Stimulated activated naive CD8-positive, alpha-beta T cell treated with anti-CD3 and anti-CD28 coated beads, Interleukin-15, amount 100 ng/mL, for 72 hours (primary cell): Measurements from ENCODE around the gene SMOC1.

Experiments used
- ATAC-seq: fragments of 150-1000 bp; cut with Tn5 transposase; 2 replicates; pipeline ENCODE4 v1.10.0; 2021; ENCODE audit warnings: mild to moderate bottlenecking, moderate library complexity
- DNase-seq, 2 donors: peaks; one replicate each; pipeline ENCODE4 v3.0.0; 2021 to 2022
- H3K27ac Mint-ChIP-seq, 2 donors: one replicate each; pipeline ENCODE4 v1.8.0; 2022; ENCODE audit warnings: mild to moderate bottlenecking in 2 of 2, mixed read lengths in 2 of 2, moderate library complexity in 2 of 2
- H3K27me3 Mint-ChIP-seq: one replicate; pipeline ENCODE4 v1.8.0; 2022; ENCODE audit warnings: mixed read lengths
- H3K4me1 Mint-ChIP-seq: one replicate; pipeline ENCODE4 v1.8.0; 2022; ENCODE audit warnings: mild to moderate bottlenecking, mixed read lengths
- H3K4me3 Mint-ChIP-seq, 2 donors: one replicate each; pipeline ENCODE4 v1.8.0; 2022; ENCODE audit warnings: mild to moderate bottlenecking in 2 of 2, mixed read lengths in 2 of 2, moderate library complexity in 1 of 2
- H3K9me3 Mint-ChIP-seq, 2 donors: one replicate each; pipeline ENCODE4 v1.8.0; 2022; ENCODE audit warnings: mixed read lengths in 2 of 2

Gene SMOC1

DNA sequence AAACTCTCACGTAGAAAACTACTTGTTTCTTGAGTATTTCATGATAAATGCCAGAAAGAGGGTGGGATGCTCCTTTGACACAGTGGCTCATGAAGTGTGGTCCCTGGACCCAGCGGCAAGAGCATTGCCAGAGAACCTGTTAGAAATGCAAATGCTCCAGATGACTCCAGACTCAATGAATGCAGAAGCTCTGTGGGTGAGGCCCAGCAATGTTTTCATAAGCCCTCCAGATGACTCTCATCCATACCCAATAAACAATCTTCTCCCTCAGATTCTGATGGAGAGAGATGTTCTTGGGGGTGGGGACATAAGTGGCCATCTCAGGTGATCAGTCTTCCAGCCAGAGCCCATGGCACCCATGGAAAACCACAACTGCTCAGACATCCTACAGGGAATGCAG lies 88.9 kb downstream of the SMOC1 start:
- Mint-ChIP-seq H3K27me3 (no peaks in the 10 kb centered on the region), H3K4me3 (no peak overlapping the region), H3K4me1 (no peaks in the 10 kb centered on the region), H3K27ac (no peak overlapping the region), H3K9me3 (no peaks in the 10 kb centered on the region)
- ATAC-seq (no peak), DNase-seq (no peak)

DNA sequence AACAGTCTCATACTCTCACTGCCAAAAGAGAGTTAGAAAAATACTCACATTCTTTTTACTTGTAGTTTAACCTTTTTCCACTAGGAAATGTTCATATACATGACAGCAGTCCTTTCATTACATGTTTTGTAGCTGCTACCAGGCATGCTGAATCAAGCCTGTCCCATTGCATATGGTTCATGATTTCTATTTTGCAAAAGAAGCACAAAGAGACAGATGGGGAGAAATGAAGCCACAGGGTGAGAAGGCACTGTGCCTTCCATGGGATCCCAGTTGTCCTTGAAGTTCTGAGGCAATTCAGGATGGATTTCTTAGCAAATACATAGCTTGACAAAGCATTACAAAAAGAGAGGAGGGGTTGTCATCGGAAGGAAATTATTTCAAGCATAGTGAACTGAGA lies 89.5 kb downstream of the SMOC1 start:
- H3K4me1 Mint-ChIP-seq = no peaks in the 10 kb centered on the region
- peaks cover 1% of the 10 kb centered on the region for H3K27me3 Mint-ChIP-seq
- no peak overlapping the region for H3K27ac Mint-ChIP-seq
- ATAC-seq (no peak), DNase-seq (no peak)
- no peak overlapping the region for H3K4me3 Mint-ChIP-seq
- H3K9me3 Mint-ChIP-seq = no peaks in the 10 kb centered on the region

DNA sequence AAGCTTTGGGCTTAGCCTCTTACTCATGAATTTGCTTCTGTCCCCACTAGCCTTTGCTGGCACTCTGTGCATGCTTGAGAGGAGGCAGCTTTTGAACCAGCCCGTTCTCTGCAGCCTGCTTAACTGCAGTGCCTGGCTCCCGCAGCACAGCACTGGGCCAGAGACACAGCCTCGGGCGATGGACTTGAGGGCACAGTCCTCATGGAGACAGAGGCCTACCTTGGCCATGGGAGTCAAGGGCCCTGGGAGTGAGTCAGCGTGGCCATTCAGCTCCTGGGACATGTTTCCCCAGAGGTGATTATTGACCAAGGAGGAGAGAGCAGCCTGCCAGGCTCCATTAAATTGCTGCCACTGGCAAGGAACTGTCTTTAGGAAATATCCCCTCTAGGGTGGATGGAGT lies 93.5 kb downstream of the SMOC1 start:
- no peak overlapping the region for H3K27ac Mint-ChIP-seq
- H3K9me3 Mint-ChIP-seq = no peaks in the 10 kb centered on the region

DNA sequence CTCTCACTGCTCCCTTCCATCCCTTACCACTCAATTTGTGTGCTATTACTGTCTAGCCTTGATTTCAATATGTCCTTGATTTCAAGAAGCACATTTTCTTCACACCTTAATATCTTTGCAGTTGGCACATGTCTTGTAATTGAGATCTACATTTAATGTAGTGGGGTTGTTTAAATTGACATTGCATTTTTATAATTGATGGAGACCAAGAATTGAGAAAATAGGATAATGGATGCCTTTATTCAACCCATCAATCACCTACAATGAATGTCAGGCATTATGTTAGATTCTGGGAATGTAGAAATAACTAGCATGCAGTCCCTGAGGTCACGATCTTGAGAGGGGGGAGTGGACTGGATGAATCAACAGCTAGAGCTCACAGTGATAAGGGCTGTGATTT lies 94.6 kb downstream of the SMOC1 start:
- no peak for DNase-seq
- no peak overlapping the region for H3K4me3 Mint-ChIP-seq
- peak overlapping the region in 1 of 2 donors; percentile 60 for H3K27ac Mint-ChIP-seq
- H3K9me3 Mint-ChIP-seq = no peaks in the 10 kb centered on the region
- H3K4me1 Mint-ChIP-seq = no peaks in the 10 kb centered on the region
- H3K27me3 Mint-ChIP-seq = peaks cover 26% of the 10 kb centered on the region
- ATAC-seq = no peak

More for the DNA sequence above, 93.5 kb downstream of the SMOC1 start:
- Mint-ChIP-seq H3K4me3 (no peak overlapping the region), H3K27me3 (peaks cover 26% of the 10 kb centered on the region), H3K4me1 (no peaks in the 10 kb centered on the region)
- no peak for DNase-seq
- ATAC-seq = no peak

GRCh38 chr14:69979882-69980281 lies 100.7 kb downstream of the SMOC1 start:
- Mint-ChIP-seq H3K4me1 (no peaks in the 10 kb centered on the region), H3K27ac (no peak overlapping the region), H3K4me3 (no peak overlapping the region), H3K27me3 (peaks cover 44% of the 10 kb centered on the region), H3K9me3 (no peaks in the 10 kb centered on the region)
- DNase-seq (no peak), ATAC-seq (no peak)

DNA sequence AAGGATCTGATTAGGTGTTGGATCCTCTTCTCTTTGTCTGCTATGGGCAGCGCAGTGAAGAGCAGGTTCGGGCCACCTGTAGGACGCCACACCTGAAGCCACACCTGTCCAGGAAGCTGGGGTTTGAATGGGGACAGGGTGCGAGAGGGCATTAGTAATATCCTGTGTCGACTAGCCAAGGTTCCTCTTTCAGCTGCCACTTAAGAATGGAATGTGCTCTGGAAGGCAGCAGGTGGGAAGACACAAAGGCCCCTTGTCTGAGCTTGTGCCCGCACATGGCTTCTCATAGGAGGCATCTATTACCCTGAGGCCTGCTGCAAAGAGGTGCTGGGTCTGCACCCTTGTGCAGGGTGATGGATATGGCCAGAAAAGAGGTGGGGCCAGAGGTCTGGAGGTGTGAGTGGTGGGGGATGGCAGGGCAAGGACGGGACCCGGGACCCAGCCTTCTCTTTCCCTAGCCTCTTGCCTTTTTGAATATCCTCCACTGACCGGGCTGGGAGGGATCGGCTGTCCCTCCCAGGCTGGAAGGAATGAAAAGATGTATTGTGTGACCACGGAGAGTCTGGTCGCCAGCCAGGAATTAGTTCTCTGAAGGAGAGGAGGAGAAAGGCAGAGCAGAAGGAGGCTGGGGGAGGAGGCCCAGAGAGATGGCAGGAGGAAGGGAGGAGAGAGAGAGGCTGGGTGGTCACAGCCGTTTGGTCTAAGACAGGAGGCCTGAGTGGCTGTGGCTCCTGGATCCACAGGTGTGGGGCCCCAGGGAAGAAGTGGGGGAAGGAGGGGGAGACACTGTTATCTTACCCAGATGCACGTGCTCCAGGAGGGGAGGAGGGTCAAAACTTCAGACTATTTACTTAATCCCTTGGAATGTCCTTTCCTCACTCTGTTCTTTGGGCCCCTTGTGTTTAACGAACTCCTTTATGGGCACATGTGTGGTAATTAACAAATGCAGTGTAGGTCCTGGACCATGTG lies 101.5 kb downstream of the SMOC1 start:
- no peaks in the 10 kb centered on the region for H3K4me1 Mint-ChIP-seq
- H3K4me3 Mint-ChIP-seq = no peak overlapping the region
- no peak for ATAC-seq
- peaks cover 38% of the 10 kb centered on the region for H3K27me3 Mint-ChIP-seq
- H3K9me3 Mint-ChIP-seq = no peaks in the 10 kb centered on the region
- no peak overlapping the region for H3K27ac Mint-ChIP-seq
- no peak for DNase-seq

GRCh38 chr14:69982220-69982839 lies 103.1 kb downstream of the SMOC1 start:
- ATAC-seq (no peak), DNase-seq (no peak)
- no peaks in the 10 kb centered on the region for H3K4me1 Mint-ChIP-seq
- no peaks in the 10 kb centered on the region for H3K9me3 Mint-ChIP-seq
- H3K27me3 Mint-ChIP-seq = peaks cover 35% of the 10 kb centered on the region
- no peak overlapping the region for H3K27ac Mint-ChIP-seq
- H3K4me3 Mint-ChIP-seq = no peak overlapping the region

DNA sequence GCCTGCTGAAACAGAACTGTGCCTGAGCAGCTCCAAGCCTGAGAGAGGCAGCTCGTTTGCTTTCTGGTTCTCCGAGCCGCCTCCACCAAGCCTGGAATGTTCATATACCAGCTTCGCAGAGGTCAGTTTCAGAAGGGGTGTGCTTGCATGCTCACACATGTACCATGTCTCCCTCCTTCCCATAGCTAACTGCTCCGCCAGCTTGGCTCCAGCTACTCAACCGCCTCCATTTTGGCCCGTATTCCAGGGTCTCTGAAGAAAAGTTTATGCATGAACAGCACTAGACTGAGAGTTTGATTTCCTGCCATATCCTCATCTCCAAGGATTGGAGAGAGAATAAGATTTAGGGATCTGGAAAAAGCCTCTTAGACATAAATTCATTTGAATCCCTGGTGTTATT lies 103.7 kb downstream of the SMOC1 start:
- peaks cover 35% of the 10 kb centered on the region for H3K27me3 Mint-ChIP-seq

DNA sequence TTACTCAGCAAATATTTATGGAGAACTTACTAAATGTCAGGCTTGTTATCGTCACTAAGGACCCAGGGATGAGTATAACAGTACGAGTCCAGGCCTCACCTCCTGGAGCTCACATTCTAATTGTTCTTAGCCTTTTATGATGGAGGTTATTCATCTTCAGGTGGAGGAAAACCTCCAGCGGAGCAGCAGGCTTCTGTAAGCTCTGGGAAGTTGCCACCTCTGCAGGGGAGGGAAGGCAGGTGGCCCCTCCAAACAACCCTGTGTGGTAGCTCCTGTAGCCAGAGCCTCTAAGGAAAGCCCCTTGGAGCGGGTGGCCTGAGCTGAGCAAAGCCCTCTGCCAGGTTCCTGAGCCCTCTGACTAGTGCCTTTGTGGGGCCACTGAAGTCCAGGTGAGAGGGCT lies 104.1 kb downstream of the SMOC1 start:
- no peaks in the 10 kb centered on the region for H3K4me1 Mint-ChIP-seq
- H3K27me3 Mint-ChIP-seq = peaks cover 35% of the 10 kb centered on the region
- no peaks in the 10 kb centered on the region for H3K9me3 Mint-ChIP-seq
- no peak overlapping the region for H3K4me3 Mint-ChIP-seq
- no peak overlapping the region for H3K27ac Mint-ChIP-seq
- DNase-seq (no peak), ATAC-seq (no peak)

More for the DNA sequence above, 103.7 kb downstream of the SMOC1 start:
- DNase-seq (no peak), ATAC-seq (no peak)
- Mint-ChIP-seq H3K4me3 (no peak overlapping the region), H3K27ac (no peak overlapping the region), H3K9me3 (no peaks in the 10 kb centered on the region), H3K4me1 (no peaks in the 10 kb centered on the region)

DNA sequence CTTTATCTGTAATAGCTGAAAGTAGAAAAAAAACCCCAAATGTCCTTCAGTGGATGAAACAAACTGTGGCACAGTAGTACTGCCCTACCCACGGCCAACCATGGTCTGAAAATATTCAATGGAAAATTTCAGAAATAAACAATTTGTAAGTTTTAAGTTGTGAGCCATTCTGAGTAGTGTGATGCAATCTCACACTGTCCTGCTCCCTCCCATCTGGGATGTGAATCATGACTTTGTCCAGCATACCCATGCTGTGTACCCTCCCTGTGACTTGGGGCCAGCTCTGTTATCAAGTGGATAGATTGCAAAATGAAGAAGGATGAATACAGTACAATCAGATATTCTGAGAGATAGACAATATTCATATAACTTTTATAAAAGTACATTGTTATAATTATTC lies 106.2 kb downstream of the SMOC1 start:
- Mint-ChIP-seq H3K27ac (no peak overlapping the region), H3K9me3 (no peaks in the 10 kb centered on the region), H3K4me1 (no peaks in the 10 kb centered on the region), H3K4me3 (no peak overlapping the region), H3K27me3 (peaks cover 41% of the 10 kb centered on the region)
- ATAC-seq = no peak
- DNase-seq = no peak

- H3K27me3 Mint-ChIP-seq = peaks cover 37% of the 10 kb centered on the region
- no peak overlapping the region for H3K4me3 Mint-ChIP-seq
- ATAC-seq = no peak
Measured at GRCh38 chr14:69986336-69986735, 107.1 kb downstream of the SMOC1 start.

DNA sequence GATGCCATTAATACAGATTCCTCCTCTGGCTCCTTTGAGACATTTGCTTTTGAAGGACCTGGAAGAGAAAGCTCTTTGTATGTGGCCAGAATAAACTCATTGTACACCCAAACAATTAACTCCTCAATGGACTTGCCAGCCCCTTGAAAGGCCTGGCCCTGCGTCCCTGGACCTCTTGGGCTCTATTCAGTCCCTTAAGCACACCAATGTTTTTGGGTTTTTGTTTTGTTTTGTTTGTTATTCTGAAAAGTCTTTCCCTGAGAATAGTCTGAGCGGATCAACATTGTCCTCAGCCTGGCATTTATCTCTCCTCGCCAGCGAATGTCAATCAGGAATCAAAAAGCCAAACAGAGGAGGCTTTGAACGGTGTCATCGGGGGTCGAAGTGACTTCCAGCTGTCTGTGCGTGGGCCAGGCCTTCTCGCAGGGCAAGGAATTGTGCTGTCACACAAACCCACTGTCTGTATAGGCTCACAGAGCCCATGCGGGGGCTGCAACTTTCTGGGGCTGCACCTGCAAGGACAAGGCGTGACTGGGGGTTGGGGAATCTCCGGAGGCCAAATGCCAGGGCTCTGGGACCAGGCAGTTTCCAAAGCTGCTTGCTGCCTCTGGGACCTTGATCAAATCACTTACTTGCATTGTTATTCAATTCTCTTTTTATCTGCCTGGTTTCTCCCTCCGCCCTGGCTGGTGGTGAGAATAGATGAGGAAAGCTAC lies 108.3 kb downstream of the SMOC1 start:
- Mint-ChIP-seq H3K27me3 (peaks cover 31% of the 10 kb centered on the region), H3K4me3 (no peak overlapping the region), H3K27ac (peak overlapping the region in 1 of 2 donors; percentile 50), H3K4me1 (no peaks in the 10 kb centered on the region), H3K9me3 (no peaks in the 10 kb centered on the region)
- ATAC-seq (no peak), DNase-seq (no peak)

More at GRCh38 chr14:69986336-69986735, 107.1 kb downstream of the SMOC1 start:
- Mint-ChIP-seq H3K27ac (no peak overlapping the region), H3K9me3 (no peaks in the 10 kb centered on the region), H3K4me1 (no peaks in the 10 kb centered on the region)
- DNase-seq = no peak

DNA sequence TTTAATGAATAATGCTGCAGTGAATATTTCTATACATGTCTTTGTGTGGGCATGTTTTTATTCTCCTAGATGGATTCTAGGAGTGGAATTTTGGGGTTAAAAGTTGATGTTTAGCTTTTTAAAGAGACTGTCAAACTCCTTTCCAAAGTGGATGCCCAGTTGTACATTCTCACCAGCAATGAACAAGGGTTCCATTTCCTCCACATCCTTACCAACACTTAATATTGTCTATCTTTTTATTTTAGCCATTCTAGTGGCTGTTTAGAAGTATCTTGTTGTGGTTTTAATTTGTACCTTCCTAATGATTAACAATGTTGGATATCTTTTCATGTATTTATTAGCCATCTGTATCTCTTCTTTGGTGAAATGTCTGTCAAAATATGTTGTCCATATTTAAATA lies 109.8 kb downstream of the SMOC1 start:
- Mint-ChIP-seq H3K9me3 (no peaks in the 10 kb centered on the region), H3K27ac (no peak overlapping the region), H3K4me1 (no peaks in the 10 kb centered on the region), H3K27me3 (peaks cover 32% of the 10 kb centered on the region), H3K4me3 (no peak overlapping the region)
- no peak for ATAC-seq
- DNase-seq = no peak

GRCh38 chr14:69989622-69990021 lies 110.4 kb downstream of the SMOC1 start:
- H3K4me1 Mint-ChIP-seq = no peaks in the 10 kb centered on the region
- H3K27ac Mint-ChIP-seq = no peak overlapping the region
- H3K9me3 Mint-ChIP-seq = no peaks in the 10 kb centered on the region
- ATAC-seq (no peak), DNase-seq (no peak)
- no peak overlapping the region for H3K4me3 Mint-ChIP-seq
- H3K27me3 Mint-ChIP-seq = peaks cover 32% of the 10 kb centered on the region

DNA sequence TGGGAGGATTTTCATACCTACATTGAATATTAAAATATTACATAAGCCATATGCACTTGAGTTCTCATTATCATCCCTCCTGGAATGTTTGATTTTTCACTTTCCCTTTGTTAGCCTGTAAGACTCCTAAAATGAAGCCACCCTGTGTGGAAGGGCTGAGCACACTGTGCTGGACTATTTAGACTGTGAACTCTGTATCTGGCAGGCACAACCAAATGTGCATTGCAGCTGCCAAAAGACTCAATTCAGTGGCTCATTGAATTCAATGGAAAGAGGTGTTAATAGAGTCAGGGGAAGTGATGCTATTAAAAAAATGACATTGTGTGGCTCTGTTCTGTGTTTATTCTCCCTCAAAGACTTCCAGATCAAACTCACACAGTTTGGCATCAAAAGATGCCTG lies 111.1 kb downstream of the SMOC1 start:
- Mint-ChIP-seq H3K4me3 (no peak overlapping the region), H3K4me1 (no peaks in the 10 kb centered on the region), H3K27me3 (peaks cover 39% of the 10 kb centered on the region), H3K9me3 (no peaks in the 10 kb centered on the region), H3K27ac (no peak overlapping the region)
- ATAC-seq = no peak
- DNase-seq = no peak

GRCh38 chr14:69991422-69991821 lies 112.2 kb downstream of the SMOC1 start:
- Mint-ChIP-seq H3K9me3 (no peaks in the 10 kb centered on the region), H3K27ac (no peak overlapping the region), H3K4me3 (no peak overlapping the region), H3K4me1 (no peaks in the 10 kb centered on the region), H3K27me3 (peaks cover 38% of the 10 kb centered on the region)
- DNase-seq (no peak), ATAC-seq (no peak)
